IPS-18c (cell line): Measurements from ENCODE around the gene DNAAF5.

Experiments
- H3K4me3 ChIP-seq: 2 replicates; pipeline ENCODE4 v1.7.0; 2013; ENCODE audit warnings: low read depth, mild to moderate bottlenecking, low read length, moderate library complexity; ENCODE audit not compliant: insufficient read depth
- H3K9me3 ChIP-seq: one replicate; pipeline ENCODE4 v1.6.1; 2013; ENCODE audit warnings: mild to moderate bottlenecking, low read length, moderate library complexity; ENCODE audit not compliant: control insufficient read depth, insufficient read depth

The DNAAF5 gene

DNA sequence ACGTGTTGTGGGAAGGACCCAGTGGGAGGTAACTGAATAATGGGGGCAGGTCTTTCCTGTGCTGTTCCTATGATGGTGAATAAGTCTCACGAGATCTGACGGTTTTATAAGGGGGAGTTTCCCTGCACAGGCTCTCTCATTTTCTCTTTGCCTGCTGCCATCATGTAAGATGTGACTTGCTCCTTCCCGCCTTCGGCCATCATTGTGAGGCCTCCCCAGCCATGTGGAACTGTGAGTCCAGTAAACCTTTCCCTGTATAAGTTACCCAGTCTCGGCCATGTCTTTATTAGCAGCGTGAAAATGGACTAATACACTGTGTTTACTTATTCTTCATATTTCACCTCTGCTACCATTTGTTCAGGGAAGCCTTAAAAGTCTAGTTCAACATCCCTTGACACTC is 2.2 kb upstream of the DNAAF5 start:
- no peak overlapping the region for H3K4me3 ChIP-seq
- H3K9me3 ChIP-seq: no peaks in the 10 kb centered on the region

DNA sequence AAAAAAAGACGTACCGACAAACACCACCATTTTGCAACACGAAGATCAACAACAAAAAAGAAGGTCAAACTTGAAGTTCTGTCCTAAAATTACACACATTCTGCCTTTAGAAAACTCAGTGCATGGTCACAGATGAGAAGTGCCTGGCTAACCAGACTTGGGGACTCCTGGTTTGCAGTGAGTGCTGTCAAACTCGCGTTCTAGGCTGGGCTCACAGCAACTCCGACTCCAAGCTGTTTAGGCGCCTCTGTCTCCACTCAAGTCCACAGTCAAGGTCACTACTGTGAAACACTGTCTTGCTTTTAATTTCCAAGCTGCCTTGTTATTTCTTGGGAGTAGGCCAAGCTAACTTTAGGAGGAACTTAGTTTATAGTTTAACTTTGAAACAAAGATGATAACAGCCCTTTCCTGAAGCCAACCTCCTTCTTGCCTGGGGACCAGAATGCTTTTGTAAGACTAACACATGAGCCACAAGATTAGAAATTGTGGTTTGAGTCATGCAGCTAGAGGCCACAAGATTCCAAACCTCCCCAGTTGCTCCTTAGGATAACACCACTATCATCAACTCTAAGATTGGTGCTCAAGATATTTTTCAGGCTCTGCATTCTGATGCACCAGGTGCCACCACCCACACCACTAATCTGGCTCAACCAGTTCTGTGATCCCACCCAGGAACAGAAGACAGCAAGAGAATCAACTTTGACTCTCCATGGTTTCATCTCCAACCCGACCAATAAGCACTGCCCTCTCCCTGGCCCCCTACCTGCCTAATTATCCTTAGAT is 1.1 kb upstream of the DNAAF5 start:
- no peaks in the 10 kb centered on the region for H3K9me3 ChIP-seq
- peak overlapping the region; percentile 78 for H3K4me3 ChIP-seq

- peak overlapping the region; percentile 78 for H3K4me3 ChIP-seq
- H3K9me3 ChIP-seq: no peaks in the 10 kb centered on the region
These were observed 280 bp downstream of the DNAAF5 start for GRCh38 chr7:726854-727103.

GRCh38 chr7:727104-727805 is 756 bp downstream of the DNAAF5 start, which contains the start of gene PRKAR1B:
PRKAR1B (minus strand) TSS chr7:727281; CDS start chr7:711505, 15,776 bp downstream.
- H3K4me3 ChIP-seq: peak within 1 kb of the TSS; percentile 78
- H3K9me3 ChIP-seq: no peaks in the 10 kb centered on the region

DNA sequence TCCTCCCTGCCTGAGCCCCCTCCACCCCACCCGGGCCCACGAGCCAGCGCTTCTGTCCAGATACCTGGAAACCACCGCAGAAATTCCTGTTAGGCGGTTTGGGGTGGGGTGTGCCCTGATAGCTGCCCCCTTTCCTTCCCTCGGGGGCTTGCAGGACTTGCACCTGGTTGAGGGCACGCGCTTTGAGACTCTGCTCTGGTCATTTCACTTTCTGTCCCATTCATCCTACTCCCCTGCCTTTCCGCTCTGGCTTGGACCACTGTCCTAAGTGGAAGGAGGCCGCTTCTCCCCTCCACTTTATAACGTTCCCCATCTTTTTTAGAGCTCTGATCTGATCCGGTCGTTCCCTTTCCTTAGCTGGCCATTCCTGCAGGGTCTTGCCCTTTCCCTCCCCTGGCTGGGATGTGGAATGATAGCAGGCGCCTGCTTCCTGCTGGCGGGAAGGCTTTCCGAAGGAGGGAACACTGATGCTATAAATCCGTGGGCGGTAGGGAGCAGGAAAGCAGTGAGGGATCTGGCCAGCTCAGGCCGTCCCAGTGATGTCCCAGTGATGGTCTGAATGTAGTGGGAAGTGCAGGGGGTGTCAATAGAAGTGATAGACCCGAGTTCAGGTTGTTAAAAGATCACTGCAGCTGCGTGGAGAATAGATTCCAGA is 1.4 kb downstream of the DNAAF5 start:
- Histone ChIP-seq H3K9me3 (peaks cover 2% of the 10 kb centered on the region), H3K4me3 (peak overlapping the region; percentile 39)

GRCh38 chr7:728602-729001 is 2.1 kb downstream of the DNAAF5 start:
- H3K9me3 ChIP-seq: peaks cover 2% of the 10 kb centered on the region
- peak overlapping the region; percentile 15; the same call in 1 of the 2 replicates for H3K4me3 ChIP-seq

- Histone ChIP-seq H3K9me3 (peaks cover 2% of the 10 kb centered on the region), H3K4me3 (no peak overlapping the region)
These were observed 2.9 kb downstream of the DNAAF5 start for GRCh38 chr7:729140-730000.

GRCh38 chr7:730501-731439 is 4.3 kb downstream of the DNAAF5 start:
- no peak overlapping the region for H3K4me3 ChIP-seq

DNA sequence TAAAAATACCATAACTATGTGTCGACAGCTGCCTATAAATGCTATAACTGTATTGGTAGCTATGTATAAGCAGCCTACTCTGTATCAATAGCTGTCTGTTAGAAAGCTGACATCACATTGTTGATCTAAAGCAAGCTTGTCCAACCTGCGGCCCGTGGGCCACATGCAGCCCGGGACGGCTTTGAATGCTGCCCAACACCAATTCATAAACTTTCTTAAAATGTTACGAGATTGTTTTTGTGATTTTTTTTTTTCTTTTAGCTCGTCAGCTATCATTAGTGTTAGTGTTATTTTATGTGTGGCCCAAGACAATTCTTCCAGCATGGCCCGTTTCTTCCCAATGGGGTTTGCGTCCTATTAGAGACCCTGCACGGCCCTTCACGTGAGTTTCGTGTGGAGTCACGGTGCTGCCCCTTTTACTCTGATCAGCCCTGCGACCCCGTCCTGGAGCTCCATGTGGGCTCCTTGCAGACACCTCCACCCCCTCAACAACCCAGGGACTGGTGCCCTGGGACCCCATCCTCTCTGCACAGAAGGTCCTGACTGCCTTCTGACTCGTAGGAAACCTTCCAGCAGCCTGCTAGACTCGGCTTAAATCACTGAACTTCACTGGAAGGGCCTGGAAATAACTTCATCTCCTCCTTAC is 5.1 kb downstream of the DNAAF5 start:
- no peak overlapping the region for H3K4me3 ChIP-seq
- H3K9me3 ChIP-seq: peaks cover 2% of the 10 kb centered on the region

More at GRCh38 chr7:730501-731439, 4.3 kb downstream of the DNAAF5 start:
- peaks cover 2% of the 10 kb centered on the region for H3K9me3 ChIP-seq

DNA sequence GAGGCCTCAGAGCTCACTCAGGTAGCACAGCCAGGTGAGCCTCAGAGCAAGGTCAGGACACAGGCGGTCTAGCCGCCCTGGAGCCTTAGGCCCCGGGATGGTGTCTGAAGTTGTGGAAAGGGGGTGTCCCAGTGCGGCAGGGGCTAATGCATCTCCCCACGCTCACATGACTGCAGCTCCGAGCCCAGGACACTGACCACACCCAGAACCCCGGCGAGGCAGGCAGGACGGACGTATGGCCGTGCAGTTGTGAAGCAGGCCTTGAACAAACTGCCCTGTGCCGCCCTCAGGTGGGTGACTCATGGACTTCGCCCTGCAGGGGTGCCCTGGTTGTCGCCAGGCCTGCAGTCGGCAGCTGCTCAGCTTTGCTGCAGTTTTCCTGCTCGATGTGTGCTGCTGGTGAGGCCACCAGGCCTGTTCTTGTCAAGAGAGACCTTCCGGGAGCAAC is 5.6 kb downstream of the DNAAF5 start:
- H3K9me3 ChIP-seq: peaks cover 2% of the 10 kb centered on the region
- H3K4me3 ChIP-seq: no peak overlapping the region

GRCh38 chr7:732556-732955 is 6.1 kb downstream of the DNAAF5 start:
- Histone ChIP-seq H3K4me3 (no peak overlapping the region), H3K9me3 (peaks cover 2% of the 10 kb centered on the region)

DNA sequence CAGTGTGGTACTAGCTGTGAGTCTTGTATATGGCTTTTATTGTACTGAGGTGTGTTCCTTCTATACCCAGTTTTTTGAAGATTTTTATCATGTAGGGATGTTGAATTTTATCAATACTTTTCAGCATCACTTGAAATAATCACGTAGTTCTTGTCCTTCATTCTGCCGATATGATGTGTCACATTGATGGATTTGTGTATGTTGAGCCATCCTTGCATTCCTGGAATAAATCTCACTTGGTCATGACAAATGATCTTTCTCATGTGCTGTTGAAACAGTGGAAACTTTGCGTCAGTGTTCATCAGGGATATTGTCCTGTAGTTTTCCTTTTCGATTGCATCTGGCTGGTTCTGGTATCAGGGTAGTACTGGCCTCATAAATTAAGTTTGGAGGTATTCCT is 7.7 kb downstream of the DNAAF5 start:
- peaks cover 2% of the 10 kb centered on the region for H3K9me3 ChIP-seq
- H3K4me3 ChIP-seq: no peak overlapping the region

GRCh38 chr7:734808-735207 is 8.3 kb downstream of the DNAAF5 start:
- peaks cover 2% of the 10 kb centered on the region for H3K9me3 ChIP-seq

GRCh38 chr7:738241-738640 is 11.7 kb downstream of the DNAAF5 start:
- no peak overlapping the region for H3K4me3 ChIP-seq
- H3K9me3 ChIP-seq: no peaks in the 10 kb centered on the region

More at GRCh38 chr7:734808-735207, 8.3 kb downstream of the DNAAF5 start:
- no peak overlapping the region for H3K4me3 ChIP-seq

GRCh38 chr7:738723-739454 is 12.4 kb downstream of the DNAAF5 start:
- Histone ChIP-seq H3K4me3 (no peak overlapping the region), H3K9me3 (no peaks in the 10 kb centered on the region)
